Liver (tissue), 3 donors: Measurements from ENCODE around the gene SLC1A2.

Experiments used
- EGR1 ChIP-seq, 2 donors: IDR thresholded peaks; 2 replicates each; pipeline ENCODE4 v1.6.1; 2016 to 2018; ENCODE audit warnings: antibody characterized with exemption in 2 of 2, low read depth in 2 of 2
- FOXA1 ChIP-seq: IDR thresholded peaks from 2 replicates; pipeline ENCODE4 v1.6.1; 2016; ENCODE audit warnings: antibody characterized with exemption
- GABPA ChIP-seq, 2 donors: IDR thresholded peaks in 1 of 2; conservative IDR thresholded peaks in 1 of 2; 2 replicates each; pipeline ENCODE4 v1.6.1; 2016; ENCODE audit warnings: antibody characterized with exemption in 2 of 2, mild to moderate bottlenecking in 1 of 2, moderate library complexity in 1 of 2
- JUND ChIP-seq, 2 donors: IDR thresholded peaks; 2 replicates each; pipeline ENCODE4 v1.6.1; 2016; ENCODE audit warnings: antibody characterized with exemption in 2 of 2
- RAD21 ChIP-seq, 2 donors: IDR thresholded peaks; 2 replicates each; pipeline ENCODE4 v1.6.1; 2016; ENCODE audit warnings: antibody characterized with exemption in 2 of 2, mild to moderate bottlenecking in 2 of 2
- RXRA ChIP-seq, 2 donors: IDR thresholded peaks; 2 replicates each; pipeline ENCODE4 v1.6.1; 2017 to 2018; ENCODE audit warnings: antibody characterized with exemption in 2 of 2, mild to moderate bottlenecking in 1 of 2
- SP1 ChIP-seq: IDR thresholded peaks from 2 replicates; pipeline ENCODE4 v1.6.1; 2018; ENCODE audit warnings: antibody characterized with exemption, mild to moderate bottlenecking
- TAF1 ChIP-seq: conservative IDR thresholded peaks from 2 replicates; pipeline ENCODE4 v1.6.1; 2016; ENCODE audit warnings: antibody characterized with exemption, mild to moderate bottlenecking
- YY1 ChIP-seq: IDR thresholded peaks from 2 replicates; pipeline ENCODE4 v1.6.1; 2016; ENCODE audit warnings: antibody characterized with exemption, mild to moderate bottlenecking
- ZBTB33 ChIP-seq: IDR thresholded peaks from 2 replicates; pipeline ENCODE4 v1.6.1; 2016; ENCODE audit warnings: antibody characterized with exemption
- TF ChIP-seq, protein P1 (sequence below): fragments of 150-350 bp; IDR thresholded peaks from 2 replicates; pipeline ENCODE4 v1.5.1; 2017; ENCODE audit warnings: improper control_type of control experiment, low read depth, low read length; ENCODE audit not compliant: missing input control
- TF ChIP-seq, protein P2 (sequence below): IDR thresholded peaks from 2 replicates; pipeline ENCODE4 v1.6.1; 2016; ENCODE audit warnings: antibody characterized with exemption, mild to moderate bottlenecking
- donor health status: healthy.
- donor health status: healthy.

DNA sequence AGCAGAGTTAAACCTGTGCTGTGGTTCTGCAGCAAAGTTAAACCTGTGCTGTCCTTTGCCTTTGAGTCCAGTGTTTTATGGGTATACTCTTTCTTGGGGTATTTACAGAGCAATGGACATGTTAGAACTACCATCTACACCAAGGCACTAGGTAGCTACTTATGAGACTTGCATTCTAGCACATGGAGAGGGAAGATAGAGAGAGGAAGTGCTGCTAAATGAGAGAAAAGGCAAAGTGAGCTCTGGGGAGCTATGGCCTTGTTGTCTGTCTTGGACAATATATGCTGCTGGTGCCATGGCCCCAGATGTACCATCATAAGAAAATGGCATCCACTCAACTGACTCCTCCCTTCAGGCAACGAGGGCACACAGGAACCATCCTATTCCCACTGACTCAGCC lies 91.5 kb downstream of the SLC1A2 start:
- TF ChIP-seq TAF1 (no peak), RAD21 (IDR thresholded peaks at IDR 0.05) (no peak), ZBTB33 (no peak), GABPA (IDR thresholded peaks at IDR 0.05 in 1 of 2, conservative IDR thresholded peaks at IDR 0.05 in 1 of 2) (no peak), FOXA1 (no peak), JUND (IDR thresholded peaks at IDR 0.05) (no peak), YY1 (no peak), SP1 (no peak), EGR1 (IDR thresholded peaks at IDR 0.05; ENCODE audit: low read depth in 2 of 2) (no peak), RXRA (IDR thresholded peaks at IDR 0.05) (no peak)
- TF ChIP-seq, protein P1, sequence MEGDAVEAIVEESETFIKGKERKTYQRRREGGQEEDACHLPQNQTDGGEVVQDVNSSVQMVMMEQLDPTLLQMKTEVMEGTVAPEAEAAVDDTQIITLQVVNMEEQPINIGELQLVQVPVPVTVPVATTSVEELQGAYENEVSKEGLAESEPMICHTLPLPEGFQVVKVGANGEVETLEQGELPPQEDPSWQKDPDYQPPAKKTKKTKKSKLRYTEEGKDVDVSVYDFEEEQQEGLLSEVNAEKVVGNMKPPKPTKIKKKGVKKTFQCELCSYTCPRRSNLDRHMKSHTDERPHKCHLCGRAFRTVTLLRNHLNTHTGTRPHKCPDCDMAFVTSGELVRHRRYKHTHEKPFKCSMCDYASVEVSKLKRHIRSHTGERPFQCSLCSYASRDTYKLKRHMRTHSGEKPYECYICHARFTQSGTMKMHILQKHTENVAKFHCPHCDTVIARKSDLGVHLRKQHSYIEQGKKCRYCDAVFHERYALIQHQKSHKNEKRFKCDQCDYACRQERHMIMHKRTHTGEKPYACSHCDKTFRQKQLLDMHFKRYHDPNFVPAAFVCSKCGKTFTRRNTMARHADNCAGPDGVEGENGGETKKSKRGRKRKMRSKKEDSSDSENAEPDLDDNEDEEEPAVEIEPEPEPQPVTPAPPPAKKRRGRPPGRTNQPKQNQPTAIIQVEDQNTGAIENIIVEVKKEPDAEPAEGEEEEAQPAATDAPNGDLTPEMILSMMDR: no peak
- TF ChIP-seq, protein P2, sequence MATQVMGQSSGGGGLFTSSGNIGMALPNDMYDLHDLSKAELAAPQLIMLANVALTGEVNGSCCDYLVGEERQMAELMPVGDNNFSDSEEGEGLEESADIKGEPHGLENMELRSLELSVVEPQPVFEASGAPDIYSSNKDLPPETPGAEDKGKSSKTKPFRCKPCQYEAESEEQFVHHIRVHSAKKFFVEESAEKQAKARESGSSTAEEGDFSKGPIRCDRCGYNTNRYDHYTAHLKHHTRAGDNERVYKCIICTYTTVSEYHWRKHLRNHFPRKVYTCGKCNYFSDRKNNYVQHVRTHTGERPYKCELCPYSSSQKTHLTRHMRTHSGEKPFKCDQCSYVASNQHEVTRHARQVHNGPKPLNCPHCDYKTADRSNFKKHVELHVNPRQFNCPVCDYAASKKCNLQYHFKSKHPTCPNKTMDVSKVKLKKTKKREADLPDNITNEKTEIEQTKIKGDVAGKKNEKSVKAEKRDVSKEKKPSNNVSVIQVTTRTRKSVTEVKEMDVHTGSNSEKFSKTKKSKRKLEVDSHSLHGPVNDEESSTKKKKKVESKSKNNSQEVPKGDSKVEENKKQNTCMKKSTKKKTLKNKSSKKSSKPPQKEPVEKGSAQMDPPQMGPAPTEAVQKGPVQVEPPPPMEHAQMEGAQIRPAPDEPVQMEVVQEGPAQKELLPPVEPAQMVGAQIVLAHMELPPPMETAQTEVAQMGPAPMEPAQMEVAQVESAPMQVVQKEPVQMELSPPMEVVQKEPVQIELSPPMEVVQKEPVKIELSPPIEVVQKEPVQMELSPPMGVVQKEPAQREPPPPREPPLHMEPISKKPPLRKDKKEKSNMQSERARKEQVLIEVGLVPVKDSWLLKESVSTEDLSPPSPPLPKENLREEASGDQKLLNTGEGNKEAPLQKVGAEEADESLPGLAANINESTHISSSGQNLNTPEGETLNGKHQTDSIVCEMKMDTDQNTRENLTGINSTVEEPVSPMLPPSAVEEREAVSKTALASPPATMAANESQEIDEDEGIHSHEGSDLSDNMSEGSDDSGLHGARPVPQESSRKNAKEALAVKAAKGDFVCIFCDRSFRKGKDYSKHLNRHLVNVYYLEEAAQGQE: no peak
